CD4-positive, alpha-beta T cell treated with Interleukin-17A for 4 hours (primary cell): Measurements from ENCODE around the gene RTP2.
"Not testable (repeated sequence)": the region's sequence is repeated elsewhere in the genome, so short reads cannot be mapped to it uniquely, and the experiment has no call there.

Experiments used
- DNase-seq: peaks from one replicate; pipeline ENCODE4 v3.0.0-alpha.2; 2020; ENCODE audit warnings: mixed read lengths

The RTP2 gene

GRCh38 chr3:187709155-187709554 is 6.8 kb upstream of the RTP2 start:
- DNase-seq, result no peak

DNA sequence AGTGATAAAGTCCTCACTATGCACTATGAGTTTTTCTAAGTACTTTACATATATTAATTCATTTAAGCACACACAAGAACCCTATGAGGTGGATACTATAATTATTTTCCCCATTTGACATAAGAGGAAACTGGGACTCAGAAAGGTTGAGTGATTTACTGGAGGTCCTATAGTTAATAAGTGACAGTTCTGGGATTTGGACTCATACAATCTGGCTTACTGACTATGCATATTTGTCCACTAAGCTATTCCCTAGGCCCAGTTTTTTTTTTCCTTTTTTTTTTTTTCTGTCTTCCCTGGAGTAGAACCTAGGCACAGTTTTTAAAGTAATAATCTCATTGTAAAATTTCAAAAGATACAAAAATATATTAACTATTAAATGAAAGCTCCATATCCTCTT is 6.3 kb upstream of the RTP2 start:
- no peak for DNase-seq

- DNase-seq, result no peak
These were observed 4.6 kb upstream of the RTP2 start for GRCh38 chr3:187706971-187707370.

DNA sequence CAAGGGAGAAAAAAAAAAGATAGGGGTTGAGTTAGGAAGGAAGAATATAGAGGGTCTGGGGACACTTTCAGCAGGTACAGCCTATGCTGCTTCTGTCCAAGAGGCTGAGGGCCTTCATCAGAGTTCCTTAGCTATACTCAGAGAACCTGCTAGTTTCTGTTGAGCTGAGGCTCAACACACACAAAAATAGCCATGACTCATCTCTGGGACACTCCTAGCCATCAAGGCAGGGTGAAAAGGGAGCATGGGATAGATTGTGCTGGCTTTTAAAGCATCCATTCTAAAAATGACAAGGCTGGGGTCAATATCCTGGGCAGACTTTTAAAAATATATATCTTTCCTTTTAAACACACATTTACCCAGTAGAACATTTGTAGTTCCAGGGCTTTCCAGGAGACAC is 2.8 kb upstream of the RTP2 start:
- no peak for DNase-seq

DNA sequence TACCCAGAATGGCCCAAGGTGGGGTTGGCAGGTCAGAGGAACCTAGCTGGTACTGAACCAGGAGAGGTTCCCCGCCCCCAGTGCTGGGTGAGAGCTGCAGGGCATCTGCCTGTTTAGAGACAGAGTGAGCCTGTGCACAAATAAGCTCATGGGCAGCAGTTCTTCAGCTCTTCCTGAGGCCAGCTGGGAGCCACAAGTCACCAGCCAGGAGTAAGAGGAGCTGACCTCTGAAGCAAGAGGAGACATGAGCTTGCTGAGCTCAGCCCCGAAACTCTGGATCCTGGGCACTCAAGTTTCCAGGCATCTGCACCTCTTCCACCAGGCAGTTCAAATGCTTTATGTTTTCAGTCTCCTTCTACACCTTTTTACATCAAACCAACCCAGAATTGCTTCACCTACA is 2.1 kb downstream of the RTP2 start:
- DNase-seq, result no peak

GRCh38 chr3:187698499-187699399 is 3.6 kb downstream of the RTP2 start:
- no peak for DNase-seq

GRCh38 chr3:187696021-187696420 is 6.3 kb downstream of the RTP2 start:
- DNase-seq, result no peak

DNA sequence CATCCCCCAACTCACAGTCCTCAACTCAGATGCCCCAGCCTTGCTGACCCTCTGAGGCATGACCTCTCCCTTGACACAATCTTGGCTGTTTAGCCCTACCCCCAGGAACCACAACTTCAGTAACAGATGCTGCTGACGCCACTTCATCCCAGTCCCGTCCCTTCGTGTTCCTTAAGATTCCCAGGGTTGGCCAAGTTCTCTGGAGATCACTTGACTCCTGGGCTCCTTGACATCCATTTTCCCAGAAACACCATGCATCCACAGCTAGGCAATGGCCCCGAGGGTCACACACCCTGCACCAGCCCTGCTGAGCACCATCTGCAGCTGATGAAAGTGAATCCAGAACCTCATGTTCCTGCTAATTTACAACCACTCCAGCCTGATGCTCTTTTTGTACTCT is 6.9 kb downstream of the RTP2 start:
- no peak for DNase-seq

DNA sequence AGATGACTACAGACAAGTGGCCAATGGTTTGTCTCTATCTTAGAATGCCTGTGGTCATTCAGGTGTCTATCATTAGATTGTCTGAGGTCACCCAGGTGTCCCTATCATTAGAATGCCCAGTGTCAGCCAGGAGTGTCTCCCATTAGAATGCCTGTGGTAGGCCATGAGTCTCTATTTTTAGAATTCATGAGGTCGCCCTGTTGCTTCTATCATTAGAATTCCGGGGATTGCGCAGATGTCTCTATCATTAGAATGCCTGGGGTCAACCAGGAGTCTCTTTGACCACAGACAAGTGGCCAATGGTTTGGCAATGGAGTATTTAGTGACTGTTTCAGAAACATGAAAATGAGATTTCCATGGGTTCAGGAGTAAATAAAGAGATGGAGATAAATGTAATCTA is 7.6 kb downstream of the RTP2 start:
- no peak for DNase-seq

- DNase-seq, result no peak
These were observed 8.9 kb downstream of the RTP2 start for GRCh38 chr3:187693431-187693830.

GRCh38 chr3:187689984-187690383 is 12.4 kb downstream of the RTP2 start:
- no peak for DNase-seq

GRCh38 chr3:187686621-187687273 is 15.6 kb downstream of the RTP2 start:
- DNase-seq, result no peak

DNA sequence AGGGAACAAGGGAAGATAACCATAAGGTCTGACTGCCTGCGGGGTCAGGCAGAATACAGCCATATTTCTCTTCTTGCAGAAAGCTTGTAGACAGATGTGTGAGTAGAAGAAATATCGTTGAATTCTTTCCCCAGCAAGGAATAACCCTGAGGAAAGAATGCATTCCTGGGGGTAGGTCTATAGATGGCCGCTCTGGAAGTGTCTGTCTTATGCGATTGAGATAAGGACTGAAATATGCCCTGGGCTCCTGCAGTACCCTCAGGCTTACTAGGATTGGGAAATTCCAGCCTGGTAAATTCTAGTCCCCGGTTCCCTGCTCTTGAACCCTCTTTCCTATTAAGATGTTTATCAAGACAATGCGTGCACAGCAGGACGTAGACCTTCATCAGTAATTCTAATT is 16.4 kb downstream of the RTP2 start:
- DNase-seq, result no peak

- DNase-seq, result no peak
These were observed 17.5 kb downstream of the RTP2 start for GRCh38 chr3:187684880-187685279.

- DNase-seq, result no peak
These were observed 17.9 kb downstream of the RTP2 start for GRCh38 chr3:187684444-187684843.

GRCh38 chr3:187681756-187682155 is 20.6 kb downstream of the RTP2 start:
- DNase-seq, result not testable (repeated sequence)

DNA sequence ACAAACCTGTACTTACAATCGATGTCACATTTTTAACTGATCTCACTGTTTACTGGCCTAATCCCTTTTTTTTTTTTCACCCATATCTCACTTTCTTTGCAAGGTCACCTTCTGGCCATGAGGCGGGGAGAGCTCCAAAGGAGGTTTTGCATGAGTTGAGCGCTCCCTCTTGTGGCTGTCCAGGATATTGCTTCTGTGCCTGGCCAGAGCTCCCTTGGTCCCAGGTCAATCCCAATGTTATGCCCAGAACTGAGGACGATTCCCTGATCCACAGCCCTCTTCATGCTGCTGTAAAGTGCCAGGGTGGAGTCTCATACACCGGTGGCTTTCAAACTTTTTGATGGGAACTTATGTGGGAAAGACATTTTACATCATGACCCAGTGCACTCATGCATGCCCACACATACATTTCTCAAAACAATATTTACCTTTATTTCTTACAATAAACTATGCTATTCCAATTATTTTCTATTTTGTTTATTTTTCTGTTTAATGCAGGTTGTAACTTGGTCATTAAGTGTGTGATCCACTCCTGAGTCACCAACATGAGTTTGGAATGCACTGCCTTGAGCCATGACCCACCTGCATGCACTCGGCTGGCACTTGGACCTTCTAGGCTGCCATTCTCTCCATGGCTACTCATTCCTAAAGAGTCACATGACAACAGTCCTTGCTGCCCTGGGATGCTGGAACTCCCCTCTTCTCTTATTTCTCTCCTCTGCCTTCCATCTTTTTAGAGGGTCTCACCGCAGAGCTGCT is 22.5 kb downstream of the RTP2 start:
- DNase-seq, result peak; percentile 73

DNA sequence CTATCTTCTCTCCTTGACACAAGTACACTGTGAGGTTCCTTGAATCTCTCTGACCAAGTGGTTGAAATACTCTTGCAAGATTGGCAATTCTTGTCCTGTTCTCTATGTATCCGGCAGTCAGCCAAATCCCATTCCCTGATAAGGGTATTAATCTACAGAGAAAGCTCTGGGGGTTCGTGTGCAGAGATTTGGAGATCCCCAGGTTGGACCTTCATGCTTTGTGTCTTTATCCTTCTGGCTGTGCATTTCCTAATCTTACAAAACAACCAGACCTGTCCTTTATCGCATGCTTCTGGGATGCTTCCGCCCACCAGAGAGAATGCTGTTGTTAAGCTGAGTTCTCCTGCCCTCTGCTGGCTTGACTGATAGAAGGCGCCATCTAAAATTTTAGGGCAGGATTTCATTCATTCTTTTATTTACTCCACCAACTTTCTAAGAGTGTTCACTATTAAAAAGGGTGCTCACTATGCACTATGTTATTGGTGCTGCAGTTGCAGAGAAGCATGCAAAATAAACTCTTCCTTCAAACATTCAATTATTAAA is 23.6 kb downstream of the RTP2 start:
- DNase-seq, result peak; percentile 19

GRCh38 chr3:187677604-187678003 is 24.8 kb downstream of the RTP2 start:
- DNase-seq, result no peak

- no peak for DNase-seq
These were observed 29.3 kb downstream of the RTP2 start for GRCh38 chr3:187673012-187673411.

DNA sequence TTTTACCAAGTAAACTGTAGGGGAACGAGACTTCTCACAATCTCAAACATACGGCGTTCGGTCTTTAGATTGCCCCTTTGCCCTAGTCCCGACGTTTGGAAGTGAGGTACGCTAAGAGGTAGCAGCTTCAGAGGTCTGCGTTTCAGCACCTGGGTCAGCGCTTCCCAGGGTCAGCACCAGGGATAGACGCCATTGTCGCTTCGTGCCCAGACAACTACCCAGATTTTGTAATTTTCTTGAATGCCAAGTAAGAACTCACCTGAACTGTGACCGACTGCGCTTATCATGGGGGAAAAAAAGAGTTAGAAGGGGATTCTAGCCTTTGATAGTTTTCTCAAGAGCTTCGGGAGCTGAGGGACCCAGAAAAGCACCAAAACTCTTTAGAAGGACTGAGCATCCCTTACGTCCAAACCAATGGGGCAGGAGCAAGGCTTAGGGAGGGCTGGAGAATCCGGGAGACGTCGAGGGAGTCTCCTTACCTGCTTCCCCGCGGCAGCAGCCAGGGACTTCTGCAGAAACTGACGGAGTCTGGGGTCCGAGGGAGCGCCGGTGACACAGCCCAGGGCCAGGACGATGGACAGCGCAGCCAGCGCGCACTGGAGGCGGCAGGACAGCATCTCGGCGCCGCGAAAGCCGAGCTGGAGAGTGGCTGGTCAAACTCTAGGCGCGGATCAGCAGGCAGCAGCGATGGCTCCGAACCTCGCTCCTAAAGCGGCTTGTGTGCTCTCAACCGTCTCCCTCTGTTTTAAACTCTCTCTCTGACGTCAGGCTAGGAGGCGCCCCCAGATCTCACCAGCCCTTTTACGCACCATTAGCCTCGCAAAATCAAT is 32.5 kb downstream of the RTP2 start, which contains the start of gene SST:
Gene SST (minus strand): TSS at position 720 of the 830 bp plus-strand sequence. CDS start 103 bp downstream, at position 617.
- DNase-seq, result no peak

DNA sequence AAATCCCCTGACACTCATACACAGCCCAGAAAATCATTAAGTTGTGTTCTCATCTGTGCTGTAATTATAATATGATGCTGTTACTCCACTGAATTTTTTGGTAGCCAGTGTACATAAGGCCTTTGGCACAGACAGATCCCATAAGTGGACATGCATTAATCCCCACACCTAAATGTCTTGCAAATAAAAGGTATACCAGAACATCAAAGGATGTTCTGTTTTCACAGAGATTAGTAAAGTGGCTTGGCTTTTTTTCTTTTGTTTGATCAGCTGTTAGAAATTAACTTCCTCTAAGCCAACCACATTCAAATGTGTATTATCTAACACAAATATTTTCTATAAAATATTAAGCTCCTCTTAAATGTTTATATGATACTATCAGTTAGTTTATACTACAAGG is 34.8 kb downstream of the RTP2 start:
- DNase-seq, result no peak
